CD4-positive, alpha-beta T cell treated with Interleukin-2 at 100 ng/mL for 4 hours (primary cell): Measurements from ENCODE around the gene FSTL1.

ENCODE experiments used
- DNase-seq: peaks from one replicate; pipeline ENCODE4 v3.0.0-alpha.2; 2020; ENCODE audit warnings: low spot score

FSTL1 gene

DNA sequence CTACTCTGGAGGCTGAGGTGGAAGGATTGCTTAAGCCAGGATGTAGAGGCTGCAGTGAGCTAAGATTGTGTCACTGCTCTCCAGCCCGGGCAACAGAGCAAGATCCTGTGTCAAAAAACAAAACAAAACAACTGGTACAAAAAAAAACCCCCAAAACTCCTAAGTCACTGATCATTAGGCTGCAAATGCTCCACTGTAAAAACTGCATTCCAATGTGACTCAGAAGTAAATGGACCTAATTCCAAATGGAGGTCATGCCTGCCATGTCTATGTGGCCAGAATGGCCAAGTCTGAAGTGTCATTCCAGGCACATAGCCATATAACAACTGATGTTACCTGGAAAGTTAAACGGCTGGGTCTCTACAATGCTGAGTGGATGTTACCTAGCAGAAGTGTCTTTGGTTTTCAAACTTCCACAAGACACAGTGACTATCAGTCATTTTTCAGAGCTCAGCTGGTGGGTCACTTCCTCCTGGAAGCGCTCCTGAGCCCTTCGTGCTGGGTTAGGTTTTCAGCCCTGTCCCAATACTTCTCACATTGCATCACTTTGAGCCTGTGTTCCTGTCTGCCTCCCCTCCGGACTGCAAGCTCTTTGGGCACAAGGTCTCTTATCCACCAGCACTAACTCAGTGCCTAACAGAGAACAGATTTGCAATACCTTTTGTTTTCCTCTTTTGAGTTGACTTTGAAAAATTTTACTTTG lies 10.6 kb downstream of the FSTL1 start:
- no peak for DNase-seq

DNA sequence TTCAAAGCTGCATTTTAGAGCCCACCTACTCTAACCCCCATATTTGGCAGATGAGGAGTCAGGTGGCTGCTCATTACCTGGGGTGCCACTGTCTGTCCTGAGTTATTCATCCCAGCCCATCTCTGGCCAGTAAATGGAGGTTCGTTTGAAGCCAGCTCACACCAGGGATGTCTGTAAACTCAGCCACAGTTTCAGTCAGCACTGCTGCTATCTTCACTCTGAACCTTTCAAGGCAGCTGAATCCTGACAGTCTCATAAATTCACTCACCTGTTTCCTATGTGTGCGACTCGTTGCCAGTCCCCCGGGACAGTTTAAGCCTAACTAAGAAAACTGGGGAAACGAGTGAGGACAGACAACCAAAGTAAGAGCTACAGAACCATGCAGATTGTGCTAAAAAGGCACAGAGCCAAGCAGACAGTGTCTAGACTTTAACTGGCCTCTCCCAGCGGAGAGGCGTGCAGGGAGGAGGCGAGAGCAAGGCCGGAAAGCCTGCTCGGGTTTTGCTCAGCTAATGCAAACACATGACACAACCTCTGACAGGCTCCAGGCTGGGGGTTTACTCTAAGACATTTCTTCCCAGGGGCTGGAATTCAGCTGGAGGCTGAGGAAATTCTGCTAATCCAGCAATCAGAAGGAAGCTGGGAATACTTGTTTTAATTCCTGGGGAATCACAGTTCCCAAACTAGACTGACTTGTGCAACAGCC lies 12.0 kb downstream of the FSTL1 start:
- DNase-seq = no peak

DNA sequence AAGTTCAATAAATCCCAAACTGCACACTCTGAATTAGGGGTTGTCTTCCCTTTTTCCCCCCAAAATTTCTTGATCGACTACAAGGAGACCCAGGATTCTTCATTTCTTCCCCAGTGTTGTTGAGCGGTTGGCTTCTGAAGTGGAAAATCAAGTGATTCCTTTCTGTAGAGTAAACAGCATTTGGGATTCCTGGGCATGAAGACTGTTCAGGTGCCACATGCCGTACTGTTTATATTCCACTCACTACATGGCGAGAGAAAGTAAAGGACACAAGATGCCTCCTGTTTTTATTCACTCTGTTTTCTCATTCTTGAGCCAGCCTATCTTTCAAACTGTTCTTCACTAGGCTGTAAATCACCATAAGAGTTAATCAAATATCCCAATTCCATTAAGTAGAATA lies 12.6 kb downstream of the FSTL1 start:
- no peak for DNase-seq

DNA sequence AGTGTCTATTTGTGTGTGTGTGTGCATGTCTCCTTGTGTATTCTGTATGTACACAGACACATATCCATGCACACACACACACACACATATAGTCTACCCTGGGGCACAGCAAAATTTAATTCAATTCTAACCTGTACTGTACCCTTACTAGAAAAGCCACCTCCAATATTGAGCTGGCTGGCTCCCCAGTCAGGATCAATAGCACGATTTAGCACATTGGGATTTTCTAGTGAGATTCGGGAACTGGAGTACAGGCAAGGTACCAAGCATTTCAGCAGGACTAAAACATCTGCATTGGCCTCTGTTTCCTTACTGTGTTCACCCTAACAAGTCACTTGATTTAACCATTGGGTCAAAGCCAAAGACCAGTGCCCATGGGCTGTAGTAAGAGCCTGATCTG lies 13.2 kb downstream of the FSTL1 start:
- no peak for DNase-seq

DNA sequence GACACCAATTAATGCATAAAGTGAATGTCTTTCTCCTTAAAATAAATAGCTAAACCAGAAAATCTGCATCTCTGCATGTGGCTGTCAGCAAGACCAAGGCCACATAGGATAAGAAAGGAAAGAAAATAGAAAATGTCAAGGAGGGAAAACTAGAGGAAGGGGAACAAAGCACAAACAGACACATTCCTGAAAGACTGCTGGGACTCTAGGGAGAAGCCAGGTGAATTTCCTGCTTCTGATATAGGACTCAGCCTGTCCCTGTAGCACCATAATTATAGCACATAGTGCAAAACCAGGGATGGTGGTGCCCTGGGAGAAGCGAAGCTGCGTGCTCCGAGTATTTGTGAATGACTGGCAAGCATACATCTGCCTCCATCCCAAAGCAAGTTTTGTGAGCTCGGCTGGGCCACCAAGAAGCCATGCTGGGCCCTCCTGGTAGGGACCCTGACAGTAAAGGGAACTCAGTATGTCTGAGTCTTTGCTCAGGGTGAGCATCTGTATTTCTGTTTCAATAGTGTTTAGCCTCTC lies 14.2 kb downstream of the FSTL1 start:
- DNase-seq = no peak

DNA sequence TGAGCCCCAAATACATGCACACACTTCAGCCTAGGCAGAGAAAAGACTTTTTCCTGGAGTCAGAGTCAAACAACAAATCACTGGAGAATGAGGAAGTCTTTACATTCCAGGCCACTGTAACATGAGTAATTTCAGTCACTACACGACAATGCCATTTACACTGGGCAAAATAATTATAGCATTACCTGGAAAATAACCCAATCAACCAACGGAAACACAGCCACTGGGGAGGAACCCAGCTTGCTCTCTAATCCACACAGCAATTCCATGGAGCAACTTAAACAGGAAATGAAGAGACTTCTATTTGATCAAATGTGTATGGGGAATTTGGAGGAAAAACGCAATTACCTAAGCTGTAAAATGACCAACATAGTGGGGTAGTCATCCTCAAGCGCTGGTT lies 15.2 kb downstream of the FSTL1 start:
- DNase-seq = no peak

DNA sequence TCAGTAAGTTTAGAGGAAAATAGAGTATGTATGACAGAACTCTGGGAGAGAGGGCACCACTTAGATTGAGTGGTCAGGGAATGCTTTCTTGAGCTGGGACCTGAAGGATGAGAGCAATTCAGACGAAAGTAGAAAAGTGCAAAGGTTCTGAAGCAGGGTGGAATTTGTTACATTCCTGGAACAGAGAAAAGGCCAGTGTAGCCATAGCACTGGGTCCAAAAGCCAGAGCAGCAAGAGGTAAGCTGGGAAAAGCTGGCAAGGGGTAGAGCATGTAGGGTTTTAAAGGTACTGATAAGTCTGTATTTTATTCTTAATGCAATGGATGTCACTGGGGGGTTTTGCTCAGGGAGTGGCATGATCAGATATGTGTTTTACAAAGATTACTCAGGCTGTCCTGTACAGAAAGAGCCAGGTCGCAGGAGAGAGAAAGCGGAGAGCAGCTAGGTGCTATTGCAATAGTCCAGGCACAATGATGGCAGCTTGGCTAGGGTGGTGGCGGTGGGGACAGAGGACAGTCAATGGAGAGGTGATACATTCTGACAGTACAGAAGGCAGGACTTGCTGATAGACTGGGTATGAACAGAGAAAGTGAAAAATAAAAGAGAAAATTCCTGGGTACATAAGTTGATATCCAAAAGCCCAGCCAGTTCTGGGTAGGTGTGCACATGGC lies 17.0 kb downstream of the FSTL1 start:
- DNase-seq = no peak

DNA sequence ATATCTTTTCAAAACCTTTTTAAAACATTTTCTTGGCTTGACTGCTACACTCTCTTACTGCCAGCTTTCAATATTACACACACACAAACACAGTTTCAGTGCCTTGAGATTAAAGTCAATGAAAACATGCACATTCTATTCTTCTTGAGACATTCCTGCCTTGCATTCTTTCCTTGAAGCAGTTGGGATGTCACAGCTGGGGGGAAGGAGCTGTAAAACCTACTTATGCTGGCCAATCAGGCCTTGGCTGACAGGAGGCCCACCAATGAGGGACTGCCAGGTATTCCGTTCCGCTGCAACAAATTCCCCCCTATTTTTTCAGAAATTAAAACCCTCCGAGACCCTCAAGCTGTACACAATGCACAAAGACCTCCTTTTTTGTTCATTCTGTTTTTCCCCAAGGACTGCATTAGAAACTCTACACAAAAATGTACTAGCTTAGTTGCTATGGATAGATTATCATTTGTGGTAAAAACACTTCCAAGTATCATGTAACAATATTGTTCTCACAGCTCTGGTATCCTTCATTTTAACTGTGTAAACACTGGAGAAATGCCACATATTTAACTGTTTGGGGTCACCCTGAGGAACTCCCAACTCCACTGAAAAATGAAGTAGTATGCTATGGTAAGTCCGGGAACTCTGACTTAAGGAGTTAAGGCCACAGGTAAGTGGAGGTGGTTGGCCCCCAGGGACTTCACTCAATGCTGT lies 18.5 kb downstream of the FSTL1 start:
- DNase-seq = no peak

DNA sequence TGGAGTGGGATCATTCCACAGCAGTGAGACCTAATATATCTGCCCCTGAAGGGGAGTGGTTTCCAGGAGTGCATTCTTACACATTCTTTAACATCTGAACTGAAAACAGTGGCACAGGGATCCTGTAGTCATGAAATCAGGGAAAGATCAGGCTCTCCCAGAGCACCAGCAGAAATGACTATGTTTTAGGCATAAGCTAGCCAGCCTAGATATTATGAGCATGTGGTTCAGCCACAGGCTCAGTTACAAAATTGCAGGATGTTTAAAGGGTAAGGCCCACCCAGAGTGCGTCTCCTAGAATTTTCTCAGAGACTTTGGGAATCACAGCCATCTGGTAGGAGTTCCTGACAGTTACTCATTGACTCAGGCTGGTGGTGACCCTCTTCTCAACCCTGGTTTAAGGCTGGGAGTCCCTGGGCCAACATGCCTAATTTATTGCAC lies 20.9 kb downstream of the FSTL1 start:
- DNase-seq = no peak

DNA sequence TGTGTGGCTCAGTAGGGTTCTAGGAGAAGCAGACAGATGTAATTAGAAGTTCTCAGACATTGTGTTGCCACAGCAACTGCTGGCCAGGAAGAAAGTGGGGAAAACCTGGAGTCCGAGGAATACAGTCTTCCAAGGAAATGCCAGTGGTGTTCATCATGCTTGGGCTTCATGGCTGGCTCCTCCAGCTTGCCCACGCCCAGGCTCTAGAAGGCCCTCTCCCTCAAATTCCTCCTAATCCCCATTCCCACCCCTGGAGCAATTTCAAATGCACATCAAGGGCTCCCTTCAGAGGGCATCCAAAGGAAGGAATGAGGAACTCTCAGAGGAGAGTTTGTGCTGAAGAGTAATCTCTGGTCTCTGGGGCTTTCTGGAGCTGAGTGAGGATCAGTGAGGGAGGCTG lies 21.9 kb downstream of the FSTL1 start:
- no peak for DNase-seq

DNA sequence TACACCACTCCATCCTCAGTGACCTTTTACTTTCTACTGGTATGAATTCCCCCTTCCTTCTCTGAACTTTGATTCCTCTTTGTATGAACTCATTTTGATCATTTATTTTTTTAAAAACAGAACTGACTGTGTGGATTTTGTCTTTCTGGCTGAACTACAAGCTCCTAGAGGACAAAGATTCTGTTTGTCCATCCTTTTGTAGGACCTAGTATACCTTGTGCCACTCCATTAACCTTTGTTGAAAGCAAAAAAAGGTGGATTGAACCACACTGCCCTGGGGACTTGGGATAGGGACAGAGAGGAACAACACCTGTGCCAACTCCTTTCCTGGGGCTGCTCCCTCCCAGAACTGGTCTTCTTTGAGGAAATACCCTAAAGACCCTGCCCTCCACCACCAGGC lies 23.6 kb downstream of the FSTL1 start:
- DNase-seq = no peak

DNA sequence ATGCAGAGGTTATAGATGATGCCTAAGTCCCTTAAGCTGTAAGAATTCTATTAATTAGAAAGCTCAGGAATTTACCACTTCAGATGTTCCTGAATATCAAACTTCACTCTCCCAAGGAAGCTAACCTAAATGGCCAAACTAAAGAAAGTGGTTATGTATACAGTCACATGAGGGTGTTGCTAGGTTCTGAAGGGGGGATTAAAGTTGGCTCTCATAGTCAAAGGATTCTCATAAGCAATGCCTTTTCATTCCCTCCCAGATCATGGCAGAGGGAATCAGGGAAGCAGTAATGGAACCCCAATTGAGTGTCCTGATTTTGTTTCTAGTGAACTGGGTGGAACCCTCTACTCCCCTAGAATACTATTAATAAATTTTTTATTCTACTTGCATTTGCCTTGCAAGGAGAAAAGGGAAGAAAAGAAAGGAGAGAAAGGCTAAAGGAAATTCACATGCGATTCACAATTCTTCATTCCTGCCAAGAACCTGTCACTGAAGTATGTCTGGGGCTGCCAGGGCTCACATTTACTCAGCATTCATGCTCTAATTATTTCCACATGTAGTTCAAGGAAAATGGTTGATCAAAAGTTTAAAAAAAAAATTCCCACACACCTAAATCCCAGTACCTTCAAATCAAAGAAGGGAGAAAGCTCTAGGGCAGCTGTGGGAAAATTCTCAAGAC lies 25.1 kb downstream of the FSTL1 start:
- no peak for DNase-seq

DNA sequence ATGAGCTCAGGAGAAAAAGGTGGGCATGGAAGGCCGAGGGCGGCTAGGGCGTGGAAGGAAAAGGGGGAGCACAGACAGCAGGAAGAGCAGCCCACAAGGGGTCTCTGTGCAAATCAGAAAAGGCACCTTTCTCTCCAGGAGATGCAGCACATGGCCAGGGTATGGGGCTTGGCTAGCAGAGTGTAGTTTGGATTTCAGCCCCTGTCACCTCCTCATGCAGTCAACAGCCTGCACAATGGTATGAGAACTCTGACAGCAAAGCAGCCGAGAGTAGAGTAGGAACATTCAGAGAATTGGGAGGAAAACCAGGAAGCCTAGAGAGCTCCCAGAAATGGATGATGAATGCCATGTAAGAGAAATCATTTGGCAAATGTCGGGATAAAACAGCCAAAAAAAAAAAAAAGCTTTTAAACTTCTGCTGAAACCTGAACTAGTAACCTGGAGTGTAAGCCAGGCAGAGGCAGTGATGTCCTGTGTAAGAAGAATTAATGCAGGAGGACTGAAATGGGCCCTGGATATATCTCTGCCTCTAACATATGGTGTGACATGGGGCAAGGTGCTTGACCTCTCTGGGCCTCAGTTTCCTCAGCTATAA lies 25.7 kb downstream of the FSTL1 start:
- DNase-seq = no peak

DNA sequence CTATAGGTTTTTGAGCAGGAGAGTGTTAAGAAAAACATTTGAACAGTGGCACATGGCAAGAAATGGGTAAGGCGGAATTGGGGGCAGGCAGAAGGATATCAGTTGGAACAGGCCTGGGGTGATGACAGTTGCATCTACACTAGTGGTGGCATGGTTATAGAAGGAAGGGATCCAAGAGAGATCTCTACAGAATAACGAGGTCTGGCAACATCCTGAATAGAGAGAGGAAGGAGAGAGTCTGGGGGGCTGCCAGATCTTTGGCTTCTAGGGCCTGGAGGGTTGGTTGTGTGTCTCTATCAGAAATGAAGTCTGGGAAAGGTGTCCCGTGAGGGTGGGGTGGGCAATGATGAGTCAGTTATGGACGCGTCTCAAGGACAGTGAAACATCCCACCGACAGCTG lies 26.3 kb downstream of the FSTL1 start:
- DNase-seq = no peak

DNA sequence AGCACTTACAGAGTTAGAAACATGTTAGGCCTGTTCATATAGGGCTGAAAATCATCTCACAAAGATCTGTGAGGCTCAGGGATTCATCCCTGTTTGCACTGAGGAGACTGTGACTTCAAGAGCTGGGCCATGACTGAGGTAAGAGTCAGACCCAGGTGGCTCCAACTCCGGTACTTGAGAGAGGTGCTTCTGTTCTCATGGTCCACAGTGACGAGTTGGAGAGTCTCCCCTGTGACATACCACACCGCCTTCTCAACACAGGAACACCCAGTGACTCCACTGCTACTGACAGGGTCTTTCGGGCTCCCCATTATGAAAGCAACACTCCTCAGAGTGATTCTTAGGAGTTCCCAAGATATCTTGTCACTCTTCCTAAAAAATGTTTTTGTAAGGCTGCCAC lies 27.4 kb downstream of the FSTL1 start:
- DNase-seq = no peak

DNA sequence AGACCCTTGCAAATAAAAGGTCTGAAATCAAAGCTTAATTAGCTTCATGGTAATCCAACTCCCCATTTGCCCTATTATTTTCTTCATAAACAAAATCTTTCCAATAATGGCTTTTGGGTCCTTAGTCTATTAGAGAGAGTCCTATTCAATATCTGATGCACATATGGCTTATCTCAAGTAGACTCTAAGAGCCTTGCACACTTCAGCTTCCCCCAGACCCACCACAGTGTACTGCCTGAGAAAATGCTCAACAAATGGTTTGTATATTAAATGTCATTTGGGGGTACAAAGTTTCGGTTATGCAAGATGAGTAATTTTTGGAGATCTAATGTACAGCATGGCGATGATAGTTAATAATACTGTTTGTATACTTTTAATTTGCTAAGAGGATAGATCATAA lies 28.9 kb downstream of the FSTL1 start:
- no peak for DNase-seq

DNA sequence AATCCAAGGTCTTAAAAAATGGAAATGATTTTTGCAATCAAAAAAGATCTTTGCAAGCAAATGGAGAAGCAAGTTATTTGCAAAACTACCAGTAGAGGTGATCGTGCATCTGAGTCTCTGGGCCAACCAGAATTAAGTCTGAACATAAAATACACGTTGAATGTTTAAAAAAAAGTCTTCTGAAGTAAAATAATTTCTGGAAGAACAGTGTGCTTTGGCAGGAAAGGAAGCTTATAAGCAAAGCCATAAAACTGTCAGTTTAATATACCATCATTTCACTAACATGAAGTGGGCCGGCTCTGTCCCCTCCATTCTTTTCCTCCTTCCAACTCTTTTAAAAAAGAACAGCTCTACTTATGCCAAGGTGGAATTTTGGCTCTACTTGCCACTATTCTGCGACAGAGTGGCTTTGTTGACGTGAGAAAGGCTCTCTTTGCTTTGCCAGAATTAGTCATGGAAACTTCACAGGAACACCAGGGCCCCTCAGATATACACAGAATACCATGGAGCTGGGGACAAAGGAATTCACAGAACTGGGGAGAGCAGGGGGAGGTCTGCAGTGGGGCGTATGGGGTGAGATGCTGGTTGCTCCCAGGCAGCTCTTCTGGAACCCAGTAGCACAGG lies 29.8 kb downstream of the FSTL1 start:
- no peak for DNase-seq

DNA sequence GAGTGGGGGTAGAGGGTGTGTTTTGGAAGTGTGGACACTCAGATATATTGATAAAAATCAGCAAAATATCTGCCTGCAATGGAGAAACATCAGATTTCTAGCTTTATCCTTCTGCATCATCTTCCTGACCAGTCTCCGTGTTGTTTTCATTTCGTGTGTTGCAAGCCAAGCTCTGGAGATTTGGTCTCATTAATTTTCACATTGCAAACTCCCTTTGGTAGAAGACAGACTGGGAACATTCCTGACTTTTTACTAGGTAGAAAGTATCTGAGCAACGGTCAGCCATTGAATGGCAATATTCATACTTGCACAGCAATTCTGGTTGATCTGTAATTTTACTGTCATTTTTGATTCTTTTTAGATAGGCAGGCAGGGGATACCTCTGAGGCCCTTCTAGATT lies 30.4 kb downstream of the FSTL1 start:
- DNase-seq = no peak

DNA sequence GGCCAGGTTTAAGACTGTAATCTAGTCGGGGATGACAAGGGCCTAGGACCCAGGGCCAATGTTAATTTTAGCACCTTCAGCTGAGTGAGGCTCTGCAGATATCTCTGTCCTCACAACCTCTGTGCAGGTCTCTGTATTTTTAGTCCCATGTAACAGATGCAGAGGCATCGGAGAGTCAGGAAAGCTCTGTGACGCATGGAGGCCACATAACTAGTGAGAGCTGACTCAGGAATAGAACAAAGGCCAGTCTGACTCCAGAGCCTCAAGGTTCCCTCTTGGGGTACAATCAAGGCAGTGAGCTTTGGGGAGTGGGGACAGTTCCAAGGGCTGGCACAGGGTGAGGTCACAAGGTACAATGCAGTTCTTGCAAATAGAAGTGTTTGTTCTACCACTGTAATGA lies 31.0 kb downstream of the FSTL1 start:
- no peak for DNase-seq

DNA sequence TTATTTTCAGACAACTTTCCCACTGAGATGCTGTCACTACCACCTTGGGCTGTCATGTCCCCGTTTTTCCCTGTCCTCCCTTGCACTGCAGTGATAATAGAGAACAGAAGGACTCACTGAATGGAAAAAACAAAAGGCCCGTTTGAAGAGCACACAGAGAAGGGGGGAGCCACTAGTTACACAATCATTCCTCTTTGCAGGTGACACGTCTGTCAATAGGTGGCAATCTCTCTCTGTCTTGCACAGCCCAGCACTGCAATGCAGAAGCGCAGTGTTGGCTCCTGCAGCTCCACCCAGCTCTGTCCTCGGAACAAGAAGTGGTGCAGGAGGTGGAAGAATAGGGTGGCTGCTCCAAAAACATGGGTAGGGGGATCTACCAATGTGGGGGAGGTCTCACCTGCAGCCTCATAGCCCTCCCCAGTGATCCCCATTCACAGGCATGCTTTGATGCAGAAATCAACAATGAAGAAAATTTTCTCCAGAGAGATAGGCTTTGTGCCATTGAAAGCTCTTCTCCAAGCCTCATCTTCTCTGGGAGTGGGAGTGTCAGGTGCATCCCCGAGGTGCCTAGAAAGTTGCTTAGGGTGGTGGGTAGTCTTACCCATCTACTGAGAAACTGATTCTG lies 31.8 kb downstream of the FSTL1 start:
- peak; percentile 33 for DNase-seq

DNA sequence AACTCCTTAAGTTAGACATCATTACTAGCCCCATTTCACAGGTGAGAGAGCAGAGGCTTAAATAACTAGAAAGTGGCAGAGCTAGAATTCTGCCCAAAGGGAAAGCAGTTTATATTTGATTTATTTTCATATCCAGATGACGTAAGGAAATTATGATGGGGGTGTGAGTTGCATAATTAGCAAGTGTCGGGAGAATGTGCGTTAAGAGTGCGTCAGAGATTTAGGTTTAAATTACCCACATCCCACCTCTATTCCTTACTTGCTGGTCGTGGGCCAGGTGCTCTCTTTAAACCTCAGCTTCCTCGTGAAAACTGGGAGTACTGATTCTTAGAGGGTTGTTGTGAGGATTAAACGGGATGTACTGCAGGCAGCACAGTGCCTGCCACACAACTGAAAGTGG lies 32.3 kb downstream of the FSTL1 start:
- no peak for DNase-seq
